ENCODE results near the gene PRODH. TPM values are rescaled to one million over a fixed set of nuclear protein-coding genes. Genes with fewer than 3 reads are reported as not detected.
"Not testable (repeated sequence)": the region's sequence is repeated elsewhere in the genome, so short reads cannot be mapped to it uniquely, and the experiment has no call there.

The PRODH gene
- total RNA-seq, 1 donor from 2014 or later = 9.1 TPM

DNA sequence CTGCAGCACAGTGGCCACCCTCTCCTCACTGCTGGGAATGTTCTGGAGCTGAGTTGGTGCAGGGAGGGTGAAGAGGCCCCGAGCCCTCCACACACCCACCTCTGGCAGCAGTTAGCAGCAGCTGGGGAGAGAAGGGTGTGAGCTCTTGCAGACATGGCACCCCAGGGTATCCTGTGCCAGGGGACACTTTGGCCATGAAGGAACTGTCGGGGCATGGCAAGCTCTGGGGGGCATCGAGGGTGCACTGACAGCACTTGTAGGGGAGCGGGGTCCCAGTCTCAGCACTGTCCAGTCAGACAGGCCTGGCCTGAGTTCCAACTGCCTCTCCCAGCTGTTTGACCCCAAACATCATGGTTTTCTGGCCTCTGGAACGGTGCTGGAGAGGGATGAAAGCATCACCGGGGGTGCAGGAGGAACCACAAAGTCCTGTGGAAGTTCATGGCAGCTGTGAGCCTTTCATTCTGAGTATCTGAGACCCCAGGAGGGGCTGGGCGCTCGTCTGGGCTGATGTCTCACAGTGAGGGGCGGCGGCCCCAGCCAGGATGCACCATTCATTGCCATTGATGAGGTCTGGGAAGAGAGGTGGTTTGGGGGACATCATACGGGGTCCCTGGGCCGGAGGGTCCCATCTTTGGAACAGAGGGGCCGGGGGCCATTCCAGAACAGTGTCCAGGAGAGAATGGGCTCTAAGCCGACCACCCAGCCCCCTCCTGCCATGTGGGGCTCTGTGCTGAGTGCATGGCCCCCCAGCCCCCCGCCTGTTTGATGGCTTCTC lies 20.2 kb upstream of the PRODH start:
- intact Hi-C loops (cut with micrococcal nuclease); ATAC-seq; DNase-seq: not testable (repeated sequence)

DNA sequence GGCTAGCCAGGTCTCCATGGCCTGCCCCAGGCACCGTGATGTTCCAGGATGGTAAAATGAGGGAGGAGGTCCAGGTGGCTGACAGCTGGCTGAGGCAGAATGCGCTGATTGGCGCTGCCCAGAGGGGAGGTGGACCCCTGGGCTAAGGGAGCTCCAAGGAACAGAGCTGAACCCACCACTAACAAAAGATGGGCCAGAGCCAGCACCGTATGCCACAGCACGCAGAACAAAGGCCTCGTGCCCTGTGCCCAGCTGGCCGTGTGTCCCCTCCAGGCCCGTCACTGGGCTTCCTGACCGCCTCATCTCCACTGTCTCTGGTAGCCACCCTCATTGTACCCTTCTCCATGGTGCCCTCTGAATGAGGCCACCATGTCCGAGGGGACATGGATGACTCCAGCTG lies 19.6 kb upstream of the PRODH start:
- intact Hi-C loops (cut with micrococcal nuclease) = no loop called here
- no peak for ATAC-seq
- no peak for DNase-seq

GRCh38 chr22:18954990-18955571 lies 19.0 kb upstream of the PRODH start:
- no peak for DNase-seq
- no peak for ATAC-seq
- intact Hi-C loops (cut with micrococcal nuclease) = no loop called here

DNA sequence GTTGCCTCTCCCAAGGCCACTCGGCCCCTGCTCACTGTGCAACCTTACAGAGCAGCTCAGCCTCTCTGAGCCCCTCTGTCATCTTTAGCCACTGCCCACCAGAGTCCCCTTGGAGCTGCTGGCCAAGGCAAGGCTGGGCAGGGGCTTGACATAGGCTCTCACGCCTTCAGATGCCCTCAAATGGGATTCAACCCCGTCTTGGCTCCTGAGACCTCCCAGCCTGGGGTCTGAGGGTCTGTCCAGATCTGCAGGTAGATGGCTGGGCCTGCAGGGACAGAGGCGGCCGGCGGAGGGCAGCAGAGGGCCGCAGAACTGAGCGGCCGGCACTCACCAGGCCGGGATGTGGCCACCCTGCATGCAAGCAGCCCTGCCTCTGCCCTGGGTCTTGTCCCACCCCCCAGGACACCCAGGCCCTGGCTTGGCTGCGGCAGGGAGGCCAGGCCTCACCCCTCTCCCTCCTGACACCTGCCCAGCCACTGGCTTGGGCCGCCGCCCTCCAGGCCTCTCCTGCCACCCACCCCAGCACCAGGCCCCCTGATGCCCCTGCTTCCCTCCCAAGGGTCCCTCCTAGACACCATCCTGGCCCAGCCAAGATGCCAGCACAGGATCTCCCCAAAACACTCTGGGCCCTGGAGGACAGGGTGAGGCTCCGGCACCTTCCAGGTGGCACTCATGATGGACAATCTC lies 18.4 kb upstream of the PRODH start:
- intact Hi-C loops (cut with micrococcal nuclease) = not testable (repeated sequence)
- ATAC-seq (peak; percentile 90), DNase-seq (peak; percentile 80)

GRCh38 chr22:18953128-18953527 lies 17.0 kb upstream of the PRODH start:
- ATAC-seq; DNase-seq; intact Hi-C loops (cut with micrococcal nuclease): not testable (repeated sequence)

DNA sequence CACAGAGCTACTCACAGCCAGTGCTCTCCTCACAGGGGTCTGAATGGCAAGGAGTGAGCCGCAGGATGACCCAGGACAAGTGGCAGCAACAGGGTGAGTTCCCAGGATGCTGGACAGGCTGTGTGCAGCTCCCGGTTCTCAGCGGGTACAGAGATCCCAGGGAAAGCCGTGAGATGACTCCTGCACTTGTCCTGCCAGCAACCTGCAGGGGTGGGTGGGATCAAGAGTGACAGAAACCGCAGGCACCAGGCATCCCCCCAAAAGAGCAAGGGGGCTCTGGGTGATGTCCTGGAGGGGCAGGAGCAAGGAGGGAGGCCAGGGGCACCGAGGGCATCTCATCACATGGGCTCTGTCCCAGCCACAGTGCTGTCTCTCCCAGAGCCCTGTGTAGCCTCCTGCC lies 15.9 kb upstream of the PRODH start:
- no peak for DNase-seq
- ATAC-seq = no peak
- intact Hi-C loops (cut with micrococcal nuclease) = no loop called here

DNA sequence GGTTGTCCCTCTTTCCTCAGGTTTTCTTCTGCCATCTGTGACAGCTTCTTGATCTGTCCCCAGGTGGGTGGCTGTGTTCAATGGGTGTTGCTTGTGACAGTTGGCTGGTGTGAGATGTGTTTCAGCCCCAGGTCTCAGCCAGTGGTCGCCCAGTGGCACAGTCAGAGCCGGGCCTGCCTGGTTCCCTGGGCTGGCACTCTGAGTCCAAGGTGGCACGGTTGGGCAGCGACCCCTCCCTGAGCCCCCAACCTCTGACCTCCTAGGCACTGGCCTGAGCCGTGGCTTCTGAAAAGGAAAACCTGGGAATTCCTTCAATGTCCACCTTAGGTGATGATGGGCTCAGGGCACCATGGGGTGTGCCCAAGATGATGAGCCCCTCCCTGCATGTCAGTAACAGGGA lies 14.0 kb upstream of the PRODH start:
- intact Hi-C loops (cut with micrococcal nuclease) = no loop called here
- DNase-seq (no peak), ATAC-seq (no peak)

DNA sequence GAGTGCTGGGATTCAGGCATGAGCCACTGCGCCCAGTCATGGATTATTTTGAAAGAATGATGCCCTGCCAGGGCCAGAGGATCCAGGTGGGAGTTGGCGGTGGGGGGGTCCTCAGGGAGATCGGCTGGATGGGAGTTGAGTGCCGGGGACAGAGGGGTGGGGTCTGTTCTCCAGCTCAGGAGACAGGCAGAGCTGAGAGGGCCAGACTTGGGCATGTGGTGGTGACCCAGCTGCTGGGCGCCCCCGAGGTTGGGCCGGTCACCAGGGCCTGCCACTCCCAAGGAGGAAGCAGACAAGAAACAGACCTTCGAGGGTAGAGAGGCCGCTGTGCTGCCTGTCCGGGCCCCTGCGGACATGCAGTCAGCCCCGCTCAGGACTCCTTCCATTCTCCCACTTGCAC lies 11.8 kb upstream of the PRODH start:
- intact Hi-C loops (cut with micrococcal nuclease) = no loop called here
- DNase-seq = no peak

DNA sequence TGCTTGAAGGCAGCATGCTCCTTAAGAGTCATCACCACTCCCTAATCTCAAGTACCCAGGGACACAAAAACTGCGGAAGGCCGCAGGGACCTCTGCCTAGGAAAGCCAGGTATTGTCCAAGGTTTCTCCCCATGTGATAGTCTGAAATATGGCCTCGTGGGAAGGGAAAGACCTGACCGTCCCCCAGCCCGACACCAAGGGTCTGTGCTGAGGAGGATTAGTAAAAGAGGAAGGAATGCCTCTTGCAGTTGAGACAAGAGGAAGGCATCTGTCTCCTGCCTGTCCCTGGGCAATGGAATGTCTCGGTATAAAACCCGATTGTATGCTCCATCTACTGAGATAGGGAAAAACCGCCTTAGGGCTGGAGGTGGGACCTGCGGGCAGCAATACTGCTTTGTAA lies 11.0 kb upstream of the PRODH start:
- ATAC-seq; DNase-seq; intact Hi-C loops (cut with micrococcal nuclease): not testable (repeated sequence)

More for the DNA sequence above, 11.8 kb upstream of the PRODH start:
- no peak for ATAC-seq

DNA sequence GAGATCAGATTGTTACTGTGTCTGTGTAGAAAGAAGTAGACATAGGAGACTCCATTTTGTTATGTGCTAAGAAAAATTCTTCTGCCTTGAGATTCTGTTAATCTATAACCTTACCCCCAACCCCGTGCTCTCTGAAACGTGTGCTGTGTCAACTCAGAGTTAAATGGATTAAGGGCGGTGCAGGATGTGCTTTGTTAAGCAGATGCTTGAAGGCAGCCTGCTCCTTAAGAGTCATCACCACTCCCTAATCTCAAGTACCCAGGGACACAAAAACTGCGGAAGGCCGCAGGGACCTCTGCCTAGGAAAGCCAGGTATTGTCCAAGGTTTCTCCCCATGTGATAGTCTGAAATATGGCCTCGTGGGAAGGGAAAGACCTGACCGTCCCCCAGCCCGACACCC lies 2.6 kb upstream of the PRODH start:
- DNase-seq; ATAC-seq; intact Hi-C loops (cut with micrococcal nuclease): not testable (repeated sequence)

DNA sequence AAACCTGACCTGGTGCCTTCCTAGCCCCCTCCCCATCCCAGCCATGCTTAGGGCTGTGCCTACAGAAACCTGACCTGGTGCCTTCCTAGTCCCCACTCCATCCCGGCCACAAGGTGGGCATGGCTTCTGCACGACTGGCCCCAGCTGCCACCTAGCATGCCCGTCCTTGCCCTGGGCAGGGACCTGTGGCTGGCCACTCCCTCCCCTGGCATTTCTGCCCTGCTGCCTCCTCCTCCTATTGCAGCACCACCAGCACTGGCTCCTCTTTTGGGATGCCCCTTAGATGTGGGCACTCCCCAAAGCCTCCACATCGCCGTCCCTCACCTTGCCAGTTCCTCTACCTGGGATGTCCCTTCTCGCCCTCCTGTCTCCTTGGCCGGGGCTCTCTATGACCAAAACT lies 1.4 kb downstream of the PRODH start:
- ATAC-seq; intact Hi-C loops (cut with micrococcal nuclease); DNase-seq: not testable (repeated sequence)

- intact Hi-C loops (cut with micrococcal nuclease) = no loop called here
- no peak for DNase-seq
- no peak for ATAC-seq
Measured at GRCh38 chr22:18933914-18934313, 2.2 kb downstream of the PRODH start.

DNA sequence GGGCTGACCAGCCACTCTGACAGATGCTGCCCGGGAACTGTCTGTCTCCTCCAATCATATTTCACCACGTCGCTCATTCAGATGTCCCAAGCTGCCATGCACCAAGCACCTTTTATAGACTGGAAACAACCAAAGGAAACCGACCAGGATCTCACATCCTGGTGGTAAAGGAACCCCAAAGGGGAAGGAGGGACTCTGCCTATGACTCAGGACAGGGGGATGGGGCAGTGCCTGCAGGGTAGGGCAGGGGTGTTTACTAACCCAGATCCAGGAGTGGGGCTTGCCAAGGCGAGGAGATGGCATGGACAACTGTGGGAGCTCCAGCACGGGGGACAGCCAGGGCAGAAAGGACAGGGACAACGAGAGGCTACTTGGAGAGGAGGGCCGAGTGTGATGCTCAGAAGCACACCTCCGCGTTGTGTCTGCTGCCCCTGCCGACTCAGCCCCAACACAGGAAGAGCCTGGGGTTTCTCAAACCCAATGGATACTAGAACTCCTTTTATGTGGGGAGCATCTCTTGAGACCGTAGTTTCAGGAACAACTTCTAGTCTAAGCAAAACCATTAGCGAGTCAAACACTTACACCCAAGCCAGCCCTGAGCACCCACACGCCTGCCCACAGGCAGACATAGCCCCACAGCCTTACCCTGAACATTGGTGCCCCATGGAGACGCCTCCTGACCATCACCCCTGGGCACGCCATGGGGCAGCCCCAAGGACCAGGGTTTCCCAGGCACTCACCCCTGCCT lies 4.0 kb downstream of the PRODH start:
- ATAC-seq (no peak), DNase-seq (no peak)
- intact Hi-C loops (cut with micrococcal nuclease) = no loop called here

DNA sequence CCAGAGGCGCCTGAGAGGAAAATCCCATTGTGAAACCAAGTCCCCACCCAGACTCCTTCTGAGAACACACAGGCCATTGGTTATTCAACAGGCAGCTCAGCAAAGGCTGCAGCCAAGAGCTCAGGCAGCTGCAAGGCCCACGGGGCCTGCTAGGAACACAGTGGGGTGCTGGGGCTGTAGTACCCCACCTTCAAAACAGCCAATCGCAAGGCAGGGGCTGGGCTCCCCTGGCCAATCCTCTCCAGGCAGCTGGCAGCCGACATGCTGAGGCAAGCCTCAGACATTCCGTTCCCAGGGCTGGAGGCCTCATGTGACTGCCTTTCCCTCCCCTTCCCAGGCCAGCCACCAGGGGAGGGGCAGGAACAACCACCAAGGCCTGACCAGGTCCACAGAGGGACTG lies 6.6 kb downstream of the PRODH start:
- intact Hi-C loops (cut with micrococcal nuclease) = no loop called here
- no peak for DNase-seq
- ATAC-seq = peak; percentile 94

DNA sequence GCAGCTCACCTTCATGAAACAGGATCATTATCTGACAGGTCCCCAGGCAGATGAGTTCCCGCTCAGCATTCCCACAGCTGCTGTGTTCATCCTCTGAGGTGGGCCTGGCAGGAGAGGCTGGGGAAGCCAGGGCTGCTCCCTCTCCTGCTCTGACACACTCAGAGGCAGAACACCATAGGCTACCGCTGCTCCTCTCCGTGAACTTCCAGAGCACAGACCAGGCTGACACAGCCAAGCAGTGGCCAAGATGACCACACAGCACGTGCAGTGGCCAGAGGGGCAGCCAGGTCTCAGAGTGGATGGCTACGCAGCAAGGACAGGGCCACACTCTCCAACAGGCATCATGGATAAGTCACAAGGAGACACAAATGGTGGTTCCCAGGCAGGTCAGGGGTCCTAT lies 8.5 kb downstream of the PRODH start:
- ATAC-seq = no peak
- intact Hi-C loops (cut with micrococcal nuclease) = no loop called here
- no peak for DNase-seq

- DNase-seq = no peak
- peak; percentile 34 for ATAC-seq
- intact Hi-C loops (cut with micrococcal nuclease) = no loop called here
Measured at GRCh38 chr22:18927020-18927419, 9.1 kb downstream of the PRODH start.

- ATAC-seq = no peak
- intact Hi-C loops (cut with micrococcal nuclease) = no loop called here
Measured at GRCh38 chr22:18925368-18926064, 10.6 kb downstream of the PRODH start.

GRCh38 chr22:18920257-18920902 lies 15.7 kb downstream of the PRODH start:
- intact Hi-C loops (cut with micrococcal nuclease); ATAC-seq; DNase-seq: not testable (repeated sequence)

More at GRCh38 chr22:18925368-18926064, 10.6 kb downstream of the PRODH start:
- DNase-seq = no peak
